Testis (tissue), 3 donors: ENCODE data around the gene SRP19. TPM values are rescaled to one million over a fixed set of nuclear protein-coding genes. Genes with fewer than 3 reads are reported as not detected.

Source experiments
- DNase-seq: peaks from one replicate; pipeline ENCODE4 v3.0.0-alpha.2; 2019
- H3K27ac ChIP-seq, 2 donors: fragments of 200-600 bp; sonication (generic); one replicate each; pipeline ENCODE4 v1.5.1; 2019
- H3K27me3 ChIP-seq: fragments of 200-600 bp; sonication (generic); one replicate; pipeline ENCODE4 v1.5.1; 2019
- H3K36me3 ChIP-seq: fragments of 200-600 bp; sonication (generic); one replicate; pipeline ENCODE4 v1.5.1; 2017; ENCODE audit warnings: low read depth; ENCODE audit errors: missing control alignments
- H3K4me1 ChIP-seq: fragments of 200-600 bp; sonication (generic); one replicate; pipeline ENCODE4 v1.5.1; 2019
- H3K4me3 ChIP-seq, 2 donors: fragments of 200-600 bp; sonication (generic); one replicate each; pipeline ENCODE4 v1.5.1; 2017 to 2019
- H3K9me3 ChIP-seq: fragments of 200-600 bp; sonication (generic); one replicate; pipeline ENCODE4 v1.5.1; 2017
- POLR2A ChIP-seq: fragments of 450-650 bp; IDR thresholded peaks from one replicate; pipeline ENCODE4 v1.6.1; 2017; ENCODE audit warnings: antibody characterized with exemption, mild to moderate bottlenecking, moderate library complexity
- WGBS, 2 donors: methylation state at CpG; one replicate each; pipeline ENCODE4 v1.1.5; 2018; 5-methylcytosine and 5-hydroxymethylcytosine counted together
- intact Hi-C: fragments of 100-400 bp; cut with DNase I; formaldehyde crosslinking; loops from one replicate; pipeline ENCODE4 v1.15.1; 2023; ENCODE audit warnings: low total_unique reads
- polyA plus RNA-seq: library from polyadenylated mRNA; stranded (reverse); fragments of 350-450 nt; fragmentation: Illumina TruSeq; extraction: RNeasy Lipid Tissue Mini Kit (QIAGEN cat#74804); gene quantifications from one replicate; pipeline ENCODE4 v1.2.3, GENCODE V29; 2014; ENCODE audit warnings: low read depth, low replicate concordance; ENCODE audit not compliant: insufficient read depth
- total RNA-seq, 2 donors: library from RNA; depleted of rRNA; stranded (reverse); fragments of >200 nt; gene quantifications; one replicate each; pipeline ENCODE4 v1.2.3, GENCODE V29; 2016
- TF ChIP-seq, protein P1 (sequence below), 3 experiments: fragments of 450-650 bp in 2 of 3; fragments of 200-600 bp in 1 of 3; sonication (generic) in 1 of 3; IDR thresholded peaks; one replicate each; pipeline ENCODE4 v1.5.1; 2016 to 2019; ENCODE audit warnings: antibody characterized with exemption in 3 of 3, mild to moderate bottlenecking in 2 of 3, moderate library complexity in 1 of 3

Gene SRP19
- total and polyA plus RNA-seq, 3 donors from 2014 or later: 44.4 to 137 (median 62.0) TPM

DNA sequence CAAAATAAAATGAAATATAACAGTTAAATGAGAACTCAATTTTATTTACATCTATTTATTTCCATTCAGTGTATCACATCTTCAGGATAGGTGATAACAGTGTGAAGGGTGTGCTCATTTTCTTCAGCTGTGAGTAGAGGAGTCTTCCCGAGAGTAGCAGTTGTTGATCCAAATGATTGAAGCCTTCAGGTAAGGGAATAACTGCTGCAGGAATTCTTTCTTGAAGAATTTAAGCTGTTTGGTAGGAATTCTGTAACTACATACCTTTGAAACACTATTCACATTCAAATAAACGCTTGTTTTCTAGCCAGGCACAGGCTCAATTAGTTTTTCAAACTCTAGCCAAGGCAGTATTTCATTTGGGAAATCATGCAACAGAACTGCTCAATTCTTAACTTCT, 15.3 kb downstream of the SRP19 start:
- no peaks in the 10 kb centered on the region for H3K27me3 ChIP-seq
- no peaks in the 10 kb centered on the region for H3K36me3 ChIP-seq
- intact Hi-C loops: no loop called here
- TF ChIP-seq, protein P1, sequence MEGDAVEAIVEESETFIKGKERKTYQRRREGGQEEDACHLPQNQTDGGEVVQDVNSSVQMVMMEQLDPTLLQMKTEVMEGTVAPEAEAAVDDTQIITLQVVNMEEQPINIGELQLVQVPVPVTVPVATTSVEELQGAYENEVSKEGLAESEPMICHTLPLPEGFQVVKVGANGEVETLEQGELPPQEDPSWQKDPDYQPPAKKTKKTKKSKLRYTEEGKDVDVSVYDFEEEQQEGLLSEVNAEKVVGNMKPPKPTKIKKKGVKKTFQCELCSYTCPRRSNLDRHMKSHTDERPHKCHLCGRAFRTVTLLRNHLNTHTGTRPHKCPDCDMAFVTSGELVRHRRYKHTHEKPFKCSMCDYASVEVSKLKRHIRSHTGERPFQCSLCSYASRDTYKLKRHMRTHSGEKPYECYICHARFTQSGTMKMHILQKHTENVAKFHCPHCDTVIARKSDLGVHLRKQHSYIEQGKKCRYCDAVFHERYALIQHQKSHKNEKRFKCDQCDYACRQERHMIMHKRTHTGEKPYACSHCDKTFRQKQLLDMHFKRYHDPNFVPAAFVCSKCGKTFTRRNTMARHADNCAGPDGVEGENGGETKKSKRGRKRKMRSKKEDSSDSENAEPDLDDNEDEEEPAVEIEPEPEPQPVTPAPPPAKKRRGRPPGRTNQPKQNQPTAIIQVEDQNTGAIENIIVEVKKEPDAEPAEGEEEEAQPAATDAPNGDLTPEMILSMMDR (IDR thresholded peaks at IDR 0.05): no peak
- no peak for TF ChIP-seq POLR2A
- no peaks in the 10 kb centered on the region for H3K9me3 ChIP-seq
- no peak overlapping the region for H3K4me3 ChIP-seq
- 62 to 69% methylated on average over 2 of the region's 2 CpGs for WGBS, 2 donors
- H3K4me1 ChIP-seq: no peaks in the 10 kb centered on the region
- H3K27ac ChIP-seq: no peak overlapping the region
- DNase-seq: no peak

DNA sequence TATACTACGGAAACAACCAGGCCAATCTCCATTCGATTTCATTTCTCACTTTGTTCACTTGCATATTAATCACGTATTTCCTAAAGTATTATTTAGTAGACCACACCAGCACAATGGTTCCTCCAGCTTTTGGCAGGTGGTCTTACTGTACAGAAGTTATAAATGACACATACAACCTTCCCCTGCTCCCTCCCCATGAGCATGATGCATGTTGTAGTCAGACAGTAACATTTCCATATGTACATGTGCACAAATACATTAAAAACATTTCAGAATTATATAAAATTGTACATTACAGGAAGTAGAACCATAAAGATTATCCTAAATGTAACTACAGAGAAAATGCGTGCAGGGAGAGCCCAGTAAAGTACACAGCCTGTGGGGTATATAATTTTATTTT, 17.0 kb downstream of the SRP19 start:
- H3K27ac ChIP-seq: no peak overlapping the region
- no peaks in the 10 kb centered on the region for H3K27me3 ChIP-seq
- DNase-seq: no peak
- H3K36me3 ChIP-seq: no peaks in the 10 kb centered on the region
- H3K4me3 ChIP-seq: no peak overlapping the region
- no peaks in the 10 kb centered on the region for H3K9me3 ChIP-seq
- 67 to 93% methylated on average over 4 of the region's 4 CpGs for WGBS, 2 donors
- TF ChIP-seq POLR2A: no peak
- TF ChIP-seq, protein P1 (IDR thresholded peaks at IDR 0.05): no peak
- no peaks in the 10 kb centered on the region for H3K4me1 ChIP-seq
- intact Hi-C loops: no loop called here

DNA sequence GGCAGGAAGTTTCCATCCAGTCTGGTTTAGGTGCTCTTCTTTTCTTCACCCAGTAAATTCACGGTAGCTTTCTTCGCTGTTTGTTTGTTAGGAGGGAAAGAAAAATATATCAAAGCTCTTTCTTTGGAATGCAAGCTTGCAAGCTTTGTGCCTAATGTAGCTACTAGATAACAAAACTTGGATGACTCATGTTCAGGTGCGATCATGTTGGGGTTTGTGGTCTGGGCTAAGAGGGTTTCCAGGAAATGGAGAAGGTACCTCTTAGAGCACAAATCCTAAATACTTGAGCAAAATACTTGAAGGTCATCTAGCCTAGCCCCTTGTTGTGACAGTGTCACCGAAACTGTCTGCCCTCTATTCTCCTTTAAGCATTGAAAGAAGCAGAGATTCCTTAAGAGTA, 17.7 kb downstream of the SRP19 start:
- Histone ChIP-seq H3K27ac (no peak overlapping the region), H3K27me3 (no peaks in the 10 kb centered on the region), H3K9me3 (no peaks in the 10 kb centered on the region), H3K4me1 (no peaks in the 10 kb centered on the region), H3K36me3 (no peaks in the 10 kb centered on the region), H3K4me3 (no peak overlapping the region)
- no peak for TF ChIP-seq POLR2A
- TF ChIP-seq, protein P1 (IDR thresholded peaks at IDR 0.05): no peak
- intact Hi-C loops: no loop called here
- 78 to 82% methylated on average over 4 of the region's 4 CpGs for WGBS, 2 donors
- no peak for DNase-seq

DNA sequence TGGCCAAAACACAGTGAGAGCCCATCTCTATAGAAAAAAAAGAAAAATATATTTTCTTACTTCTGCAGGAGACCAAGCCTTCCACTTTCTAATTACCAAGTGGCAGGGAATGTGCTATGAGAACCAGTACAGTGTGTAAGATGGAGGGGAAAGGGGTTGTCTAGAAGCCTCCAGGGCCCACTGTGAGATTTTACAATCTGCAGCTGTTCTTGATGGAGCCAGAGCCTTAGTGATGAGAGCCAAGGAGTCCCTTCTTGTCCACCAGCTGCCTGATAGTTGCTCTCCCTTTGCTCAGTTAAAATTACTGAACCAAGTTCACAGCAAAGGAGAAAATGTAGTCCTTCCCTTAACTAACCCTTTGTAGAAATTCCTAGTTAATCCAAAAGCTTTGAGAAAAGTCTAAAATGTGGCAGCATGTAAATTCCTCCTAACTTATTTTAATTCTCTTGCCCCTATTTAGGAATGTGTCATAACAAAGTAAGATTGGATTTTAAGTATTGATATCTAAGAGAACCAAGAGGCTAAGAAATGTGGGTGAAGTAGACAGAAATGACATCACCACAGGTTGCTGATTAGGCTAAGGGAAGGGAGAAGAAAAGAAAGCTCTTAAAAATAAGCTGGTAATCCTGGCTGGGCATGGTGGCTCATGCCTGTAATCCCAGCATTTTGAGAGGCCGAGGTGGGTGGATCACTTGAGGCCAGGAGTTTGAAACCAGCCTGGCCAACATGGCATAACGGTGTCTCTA, 19.3 kb downstream of the SRP19 start:
- TF ChIP-seq POLR2A: no peak
- TF ChIP-seq, protein P1 (IDR thresholded peaks at IDR 0.05): no peak
- intact Hi-C loops: no loop called here
- 88 to 98% methylated on average over 2 of the region's 2 CpGs for WGBS, 2 donors
- DNase-seq: no peak
- H3K27me3 ChIP-seq: no peaks in the 10 kb centered on the region
- no peak overlapping the region for H3K4me3 ChIP-seq
- H3K4me1 ChIP-seq: no peaks in the 10 kb centered on the region
- no peaks in the 10 kb centered on the region for H3K36me3 ChIP-seq
- H3K27ac ChIP-seq: no peak overlapping the region
- no peaks in the 10 kb centered on the region for H3K9me3 ChIP-seq

DNA sequence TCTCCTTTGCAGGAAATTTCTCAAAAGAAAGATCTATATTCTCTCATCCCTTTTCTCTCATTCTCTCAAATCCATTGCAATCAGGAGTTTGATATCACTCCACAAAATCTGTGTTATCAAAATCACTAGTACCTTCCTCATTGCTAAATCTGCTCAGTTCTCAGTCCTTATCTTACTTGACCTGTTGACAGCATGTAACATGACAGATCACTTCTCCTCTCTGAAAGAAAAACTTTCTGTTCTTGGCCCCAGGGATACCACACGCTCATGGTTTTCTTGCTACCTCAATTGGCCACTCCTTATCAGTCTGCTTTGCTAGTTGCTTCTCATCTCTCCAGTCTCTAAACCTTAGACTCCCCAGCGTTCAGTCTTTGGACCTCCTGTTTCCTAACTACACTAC, 22.1 kb downstream of the SRP19 start:
- Histone ChIP-seq H3K27ac (no peak overlapping the region), H3K36me3 (no peaks in the 10 kb centered on the region)
- DNase-seq: no peak

More for the DNA sequence above, 22.1 kb downstream of the SRP19 start:
- intact Hi-C loops: no loop called here
- Histone ChIP-seq H3K9me3 (no peaks in the 10 kb centered on the region), H3K4me1 (no peaks in the 10 kb centered on the region), H3K27me3 (no peaks in the 10 kb centered on the region), H3K4me3 (no peak overlapping the region)
- TF ChIP-seq, protein P1 (IDR thresholded peaks at IDR 0.05): no peak
- TF ChIP-seq POLR2A: no peak
- 74 to 80% methylated on average over 2 of the region's 2 CpGs for WGBS, 2 donors
